ENCODE measurements around the gene POLR2E. TPM values are rescaled to one million over a fixed set of nuclear protein-coding genes. Genes with fewer than 3 reads are reported as not detected.

Gene POLR2E
- total and polyA plus RNA-seq, 9 of the 15 experiments (the other 6 are each of a cell fraction or from before 2014, with no cell fraction given), result 3.4 to 413 (median 244) TPM

- peak overlapping the region; percentile 73 for H3K4me2 ChIP-seq (ENCODE audit: insufficient read depth, low read length)
- peaks cover 5% of the 10 kb centered on the region for H3K9me3 ChIP-seq (replicated peaks; ENCODE audit: control insufficient read depth, insufficient read depth, low read depth, low read length)
- DNase-seq (ENCODE audit: extremely low read depth in 1 of 4, low spot score in 3 of 4) (peak; percentile 81 to 90 (median 85)), FAIRE-seq (no peak), ATAC-seq (peak; percentile 74)
- H3K4me3 ChIP-seq, result peak overlapping the region; percentile 97
- CTCF ChIA-PET (ENCODE audit: low intra/inter-chr PET ratio), result no interaction called here
- 1% methylated on average over 36 of the region's 93 CpGs for WGBS (ENCODE audit: insufficient coverage, low coverage, missing lambda C conversion rate)
- POLR2A ChIA-PET, result interaction anchor here (0.6 to 1.6 kb wide), 12 partner anchors 8 to 281 kb away, joined by 3 to 14 read pairs (median 4); partner anchors contain the start of genes ABCA7 and CIRBP
- in situ Hi-C loops (cut with MboI) (no loop called here), intact Hi-C loops (cut with micrococcal nuclease) (loop anchor here (5.0 kb wide), 1 partner anchor 62 kb away; the partner anchor contains the start of gene ABCA7)
- H3K79me2 ChIP-seq (ENCODE audit: control insufficient read depth, insufficient read depth, low read length), result peaks cover 25% of the 10 kb centered on the region
- BruUV-seq (replicated peaks), result no TSS peak
- no peaks in the 10 kb centered on the region for H3K27me3 ChIP-seq (ENCODE audit: control insufficient read depth in 2 of 2, insufficient read depth in 2 of 2, low read length in 2 of 2)
- peak overlapping the region; percentile 88 to 95 for H3K9ac ChIP-seq (ENCODE audit: insufficient read depth in 1 of 2, low read depth in 2 of 2, low read length in 2 of 2)
- H2AFZ ChIP-seq (ENCODE audit: low read depth, low read length), result no peak overlapping the region
- peaks cover 21 to 70% of the 10 kb centered on the region in 2 experiments for H3K4me1 ChIP-seq (replicated peaks in 1 of 2; ENCODE audit: control insufficient read depth in 2 of 2, insufficient read depth in 2 of 2, low read length in 2 of 2)
- H3K9me1 ChIP-seq (ENCODE audit: control insufficient read depth, insufficient read depth, low read length), result no peaks in the 10 kb centered on the region
- no peaks in the 10 kb centered on the region; the same call in 1 of the 2 replicates for H4K20me1 ChIP-seq (replicated peaks; ENCODE audit: control insufficient read depth, insufficient read depth, low read length)
- peak overlapping the region; percentile 98 for H3K27ac ChIP-seq (ENCODE audit: extremely low read depth, low read depth, low read length)
- peaks cover 39% of the 10 kb centered on the region; the same call in 2 of the 3 replicates for H3K36me3 ChIP-seq (ENCODE audit: control insufficient read depth, insufficient read depth, low read length)
- TF ChIP-seq ZFX (CRISPR knock-in tag; IDR thresholded peaks at IDR 0.05) (peak; percentile 76), FOXM1 (IDR thresholded peaks at IDR 0.05; ENCODE audit: low read depth) (no peak), FOXM1 (CRISPR knock-in tag; IDR thresholded peaks at IDR 0.05; ENCODE audit: low read depth) (0 out of 2 replicates have a peak, but pooled peaks have one; percentile 6), MBD2 (IDR thresholded peaks at IDR 0.05; ENCODE audit: borderline replicate concordance, low read depth) (peak; percentile 9; the same call in 1 of the 2 replicates), NRF1 (conservative IDR thresholded peaks at IDR 0.05 in 1 of 2, IDR thresholded peaks at IDR 0.05 in 1 of 2) (peak in 1 of 2 experiments; percentile 38; a peak in 1 of 4 replicates), TEAD4 (IDR thresholded peaks at IDR 0.05; ENCODE audit: low read length) (no peak), TEAD4 (CRISPR knock-in tag; IDR thresholded peaks at IDR 0.05; ENCODE audit: borderline replicate concordance) (no peak), UBTF (IDR thresholded peaks at IDR 0.05; ENCODE audit: borderline replicate concordance in 1 of 2, low read depth in 2 of 2, low read length in 2 of 2) (peak; percentile 66 to 76; a peak in 2 of 4 replicates), NONO (IDR thresholded peaks at IDR 0.05; ENCODE audit: low read depth in 2 of 2, low read length in 1 of 2) (peak in 1 of 2 experiments; percentile 48; a peak in 2 of 4 replicates), NFRKB (IDR thresholded peaks at IDR 0.05; ENCODE audit: low read depth) (no peak), ZNF282 (CRISPR knock-in tag; IDR thresholded peaks at IDR 0.05) (0 out of 2 replicates have a peak, but pooled peaks have one; percentile 32)
- TF ChIP-seq, protein P1, sequence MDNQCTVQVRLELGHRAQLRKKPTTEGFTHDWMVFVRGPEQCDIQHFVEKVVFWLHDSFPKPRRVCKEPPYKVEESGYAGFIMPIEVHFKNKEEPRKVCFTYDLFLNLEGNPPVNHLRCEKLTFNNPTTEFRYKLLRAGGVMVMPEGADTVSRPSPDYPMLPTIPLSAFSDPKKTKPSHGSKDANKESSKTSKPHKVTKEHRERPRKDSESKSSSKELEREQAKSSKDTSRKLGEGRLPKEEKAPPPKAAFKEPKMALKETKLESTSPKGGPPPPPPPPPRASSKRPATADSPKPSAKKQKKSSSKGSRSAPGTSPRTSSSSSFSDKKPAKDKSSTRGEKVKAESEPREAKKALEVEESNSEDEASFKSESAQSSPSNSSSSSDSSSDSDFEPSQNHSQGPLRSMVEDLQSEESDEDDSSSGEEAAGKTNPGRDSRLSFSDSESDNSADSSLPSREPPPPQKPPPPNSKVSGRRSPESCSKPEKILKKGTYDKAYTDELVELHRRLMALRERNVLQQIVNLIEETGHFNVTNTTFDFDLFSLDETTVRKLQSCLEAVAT (IDR thresholded peaks at IDR 0.05), result no peak
- TF ChIP-seq, protein P2, sequence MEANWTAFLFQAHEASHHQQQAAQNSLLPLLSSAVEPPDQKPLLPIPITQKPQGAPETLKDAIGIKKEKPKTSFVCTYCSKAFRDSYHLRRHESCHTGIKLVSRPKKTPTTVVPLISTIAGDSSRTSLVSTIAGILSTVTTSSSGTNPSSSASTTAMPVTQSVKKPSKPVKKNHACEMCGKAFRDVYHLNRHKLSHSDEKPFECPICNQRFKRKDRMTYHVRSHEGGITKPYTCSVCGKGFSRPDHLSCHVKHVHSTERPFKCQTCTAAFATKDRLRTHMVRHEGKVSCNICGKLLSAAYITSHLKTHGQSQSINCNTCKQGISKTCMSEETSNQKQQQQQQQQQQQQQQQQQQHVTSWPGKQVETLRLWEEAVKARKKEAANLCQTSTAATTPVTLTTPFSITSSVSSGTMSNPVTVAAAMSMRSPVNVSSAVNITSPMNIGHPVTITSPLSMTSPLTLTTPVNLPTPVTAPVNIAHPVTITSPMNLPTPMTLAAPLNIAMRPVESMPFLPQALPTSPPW (CRISPR knock-in tag; IDR thresholded peaks at IDR 0.05), result peak; percentile 87
Observed at GRCh38 chr19:1104311-1105007, 9.3 kb upstream of the POLR2E start.

All from K562 (cell line).